Measurements from ENCODE around the gene FUBP1.
"Not testable (repeated sequence)": the region's sequence is repeated elsewhere in the genome, so short reads cannot be mapped to it uniquely, and the experiment has no call there.

Gene FUBP1

GRCh38 chr1:78003070-78003746, 24.3 kb upstream of the FUBP1 start:
- Histone ChIP-seq H3K27ac (ENCODE audit: low read depth, low read length) (peak overlapping the region; percentile 83), H3K9me3 (ENCODE audit: control insufficient read depth, insufficient read depth, low read length) (no peaks in the 10 kb centered on the region), H4K20me1 (ENCODE audit: control insufficient read depth, insufficient read depth, low read depth, low read length) (no peaks in the 10 kb centered on the region), H3K4me2 (ENCODE audit: low read length) (peak overlapping the region; percentile 77), H3F3A (ENCODE audit: control insufficient read depth, insufficient read depth) (peaks cover 38% of the 10 kb centered on the region), H3K36me3 (ENCODE audit: control insufficient read depth, low read length) (no peaks in the 10 kb centered on the region), H3K4me3 (ENCODE audit: low read length) (peak overlapping the region; percentile 88), H3K79me2 (ENCODE audit: control insufficient read depth, low read length) (peaks cover 23% of the 10 kb centered on the region), H3K27me3 (ENCODE audit: control insufficient read depth, low read length) (no peaks in the 10 kb centered on the region), H3K4me1 (ENCODE audit: control insufficient read depth, low read length) (peaks cover 31% of the 10 kb centered on the region), H3K9me2 (replicated peaks; ENCODE audit: control insufficient read depth, low read length) (no peaks in the 10 kb centered on the region)
- TF ChIP-seq, protein P1, sequence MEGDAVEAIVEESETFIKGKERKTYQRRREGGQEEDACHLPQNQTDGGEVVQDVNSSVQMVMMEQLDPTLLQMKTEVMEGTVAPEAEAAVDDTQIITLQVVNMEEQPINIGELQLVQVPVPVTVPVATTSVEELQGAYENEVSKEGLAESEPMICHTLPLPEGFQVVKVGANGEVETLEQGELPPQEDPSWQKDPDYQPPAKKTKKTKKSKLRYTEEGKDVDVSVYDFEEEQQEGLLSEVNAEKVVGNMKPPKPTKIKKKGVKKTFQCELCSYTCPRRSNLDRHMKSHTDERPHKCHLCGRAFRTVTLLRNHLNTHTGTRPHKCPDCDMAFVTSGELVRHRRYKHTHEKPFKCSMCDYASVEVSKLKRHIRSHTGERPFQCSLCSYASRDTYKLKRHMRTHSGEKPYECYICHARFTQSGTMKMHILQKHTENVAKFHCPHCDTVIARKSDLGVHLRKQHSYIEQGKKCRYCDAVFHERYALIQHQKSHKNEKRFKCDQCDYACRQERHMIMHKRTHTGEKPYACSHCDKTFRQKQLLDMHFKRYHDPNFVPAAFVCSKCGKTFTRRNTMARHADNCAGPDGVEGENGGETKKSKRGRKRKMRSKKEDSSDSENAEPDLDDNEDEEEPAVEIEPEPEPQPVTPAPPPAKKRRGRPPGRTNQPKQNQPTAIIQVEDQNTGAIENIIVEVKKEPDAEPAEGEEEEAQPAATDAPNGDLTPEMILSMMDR (IDR thresholded peaks at IDR 0.05; ENCODE audit: low read depth, low read length, poor library complexity, severe bottlenecking) = no peak
- no peak for TF ChIP-seq EZH2phosphoT487 (IDR thresholded peaks at IDR 0.05; ENCODE audit: borderline replicate concordance, low read length)

DNA sequence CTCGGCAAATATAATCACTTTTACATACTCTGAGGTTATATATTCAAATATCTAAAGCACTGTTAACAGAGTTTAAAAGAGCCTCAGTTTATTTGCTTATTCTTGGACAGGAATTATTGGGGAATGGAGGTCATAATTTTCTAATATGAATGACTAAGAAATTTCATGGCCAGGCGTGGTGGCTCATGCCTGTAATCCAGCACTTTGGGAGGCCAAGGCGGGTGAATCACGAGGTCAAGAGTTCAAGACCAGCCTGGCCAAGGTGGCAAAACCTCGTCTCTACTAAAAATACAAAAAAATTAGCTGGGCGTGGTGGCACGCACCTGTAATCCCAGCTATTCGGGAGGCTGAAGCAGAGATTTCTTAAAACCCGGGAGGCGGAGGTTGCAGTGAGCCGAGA, 21.7 kb upstream of the FUBP1 start:
- H4K20me1 ChIP-seq (ENCODE audit: control insufficient read depth, insufficient read depth, low read depth, low read length); H3K4me3 ChIP-seq (ENCODE audit: low read length); H3K36me3 ChIP-seq (ENCODE audit: control insufficient read depth, low read length); H3K27me3 ChIP-seq (ENCODE audit: control insufficient read depth, low read length); H3K79me2 ChIP-seq (ENCODE audit: control insufficient read depth, low read length); H3K9me3 ChIP-seq (ENCODE audit: control insufficient read depth, insufficient read depth, low read length); H3K4me2 ChIP-seq (ENCODE audit: low read length); H3K9me2 ChIP-seq (replicated peaks; ENCODE audit: control insufficient read depth, low read length); H3K27ac ChIP-seq (ENCODE audit: low read depth, low read length): not testable (repeated sequence)
- Histone ChIP-seq H3F3A (ENCODE audit: control insufficient read depth, insufficient read depth) (peaks cover 44% of the 10 kb centered on the region), H3K4me1 (ENCODE audit: control insufficient read depth, low read length) (peaks cover 21% of the 10 kb centered on the region)

DNA sequence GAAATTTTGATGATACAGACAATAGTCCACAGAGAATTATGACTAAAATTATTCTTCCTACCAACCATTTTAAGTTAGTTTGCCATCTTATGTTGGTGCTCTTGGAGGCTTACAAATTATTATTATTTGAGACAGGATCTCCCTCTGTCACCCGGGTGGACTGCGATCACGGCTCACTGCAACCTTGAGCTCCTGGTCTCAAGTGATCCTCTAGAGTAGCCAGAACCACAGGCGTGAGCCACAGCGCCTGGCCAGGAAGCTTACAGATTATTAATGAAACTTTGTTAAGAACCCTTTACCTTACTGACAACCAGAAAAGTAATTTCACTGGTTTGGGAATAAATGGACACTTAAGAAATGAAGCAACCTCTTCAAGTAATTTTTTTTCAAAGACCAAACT, 17.9 kb upstream of the FUBP1 start:
- no peaks in the 10 kb centered on the region for H3K4me1 ChIP-seq (ENCODE audit: control insufficient read depth, low read length)
- H3K4me3 ChIP-seq (ENCODE audit: low read length) = no peak overlapping the region
- H4K20me1 ChIP-seq (ENCODE audit: control insufficient read depth, insufficient read depth, low read depth, low read length) = no peaks in the 10 kb centered on the region
- peaks cover 25% of the 10 kb centered on the region; the same call in 1 of the 2 replicates for H3F3A ChIP-seq (ENCODE audit: control insufficient read depth, insufficient read depth)
- no peak for TF ChIP-seq EZH2phosphoT487 (IDR thresholded peaks at IDR 0.05; ENCODE audit: borderline replicate concordance, low read length)
- TF ChIP-seq, protein P1 (IDR thresholded peaks at IDR 0.05; ENCODE audit: low read depth, low read length, poor library complexity, severe bottlenecking) = no peak
- H3K79me2 ChIP-seq (ENCODE audit: control insufficient read depth, low read length) = peaks cover 9% of the 10 kb centered on the region
- H3K9me2 ChIP-seq (replicated peaks; ENCODE audit: control insufficient read depth, low read length) = no peaks in the 10 kb centered on the region
- H3K36me3 ChIP-seq (ENCODE audit: control insufficient read depth, low read length) = peaks cover 10% of the 10 kb centered on the region
- H3K27ac ChIP-seq (ENCODE audit: low read depth, low read length) = no peak overlapping the region
- H3K4me2 ChIP-seq (ENCODE audit: low read length) = no peak overlapping the region
- no peaks in the 10 kb centered on the region for H3K27me3 ChIP-seq (ENCODE audit: control insufficient read depth, low read length)
- no peaks in the 10 kb centered on the region for H3K9me3 ChIP-seq (ENCODE audit: control insufficient read depth, insufficient read depth, low read length)

- Histone ChIP-seq H3K4me3 (ENCODE audit: low read length) (no peak overlapping the region), H3K9me3 (ENCODE audit: control insufficient read depth, insufficient read depth, low read length) (no peaks in the 10 kb centered on the region), H3K79me2 (ENCODE audit: control insufficient read depth, low read length) (peaks cover 34% of the 10 kb centered on the region), H3F3A (ENCODE audit: control insufficient read depth, insufficient read depth) (peaks cover 19% of the 10 kb centered on the region; the same call in 1 of the 2 replicates), H3K27me3 (ENCODE audit: control insufficient read depth, low read length) (no peaks in the 10 kb centered on the region), H3K36me3 (ENCODE audit: control insufficient read depth, low read length) (peaks cover 16% of the 10 kb centered on the region), H3K27ac (ENCODE audit: low read depth, low read length) (no peak overlapping the region), H3K4me2 (ENCODE audit: low read length) (no peak overlapping the region), H3K4me1 (ENCODE audit: control insufficient read depth, low read length) (peaks cover 4% of the 10 kb centered on the region; the same call in 1 of the 2 replicates), H4K20me1 (ENCODE audit: control insufficient read depth, insufficient read depth, low read depth, low read length) (no peaks in the 10 kb centered on the region), H3K9me2 (replicated peaks; ENCODE audit: control insufficient read depth, low read length) (no peaks in the 10 kb centered on the region)
- no peak for TF ChIP-seq EZH2phosphoT487 (IDR thresholded peaks at IDR 0.05; ENCODE audit: borderline replicate concordance, low read length)
- TF ChIP-seq, protein P1 (IDR thresholded peaks at IDR 0.05; ENCODE audit: low read depth, low read length, poor library complexity, severe bottlenecking) = no peak
Observed at GRCh38 chr1:77994117-77994705, 15.3 kb upstream of the FUBP1 start.
